ENCODE measurements around the gene PERM1.

Gene PERM1

DNA sequence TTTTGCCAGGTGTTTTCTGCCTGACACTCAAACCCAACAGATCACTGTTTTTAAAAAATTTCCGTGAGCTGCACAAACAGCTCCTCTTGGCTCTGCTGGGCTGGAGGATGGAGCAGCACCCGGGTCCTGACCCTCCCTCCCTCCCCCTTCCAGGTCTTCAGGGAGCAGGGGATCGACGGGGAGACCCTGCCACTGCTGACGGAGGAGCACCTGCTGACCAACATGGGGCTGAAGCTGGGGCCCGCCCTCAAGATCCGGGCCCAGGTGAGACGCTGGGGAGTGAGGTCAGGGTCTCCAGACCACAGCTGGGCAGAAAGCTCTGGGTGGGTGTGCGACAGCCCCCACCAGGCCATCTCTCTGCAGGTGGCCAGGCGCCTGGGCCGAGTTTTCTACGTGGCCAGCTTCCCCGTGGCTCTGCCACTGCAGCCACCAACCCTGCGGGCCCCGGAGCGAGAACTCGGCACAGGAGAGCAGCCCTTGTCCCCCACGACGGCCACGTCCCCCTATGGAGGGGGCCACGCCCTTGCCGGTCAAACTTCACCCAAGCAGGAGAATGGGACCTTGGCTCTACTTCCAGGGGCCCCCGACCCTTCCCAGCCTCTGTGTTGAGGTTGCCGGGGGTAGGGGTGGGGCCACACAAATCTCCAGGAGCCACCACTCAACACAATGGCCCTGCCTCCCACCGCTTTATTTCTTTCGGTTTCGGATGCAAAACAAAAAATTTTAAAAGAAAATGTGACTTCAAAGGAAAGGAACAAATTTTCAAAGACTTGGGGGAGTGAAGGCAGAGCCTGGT is 38.1 kb downstream of the PERM1 start:
- Histone ChIP-seq H3K4me2 (ENCODE audit: low read length) (no peak overlapping the region), H3K4me1 (ENCODE audit: control insufficient read depth, insufficient read depth, low read length) (peaks cover 59% of the 10 kb centered on the region), H3K36me3 (ENCODE audit: insufficient read depth, low read length) (peaks cover 39% of the 10 kb centered on the region), H3K4me3 (ENCODE audit: low read length) (no peak overlapping the region), H3K9me3 (replicated peaks; ENCODE audit: low read length) (no peaks in the 10 kb centered on the region), H3K27me3 (ENCODE audit: control insufficient read depth, insufficient read depth, low read length) (no peaks in the 10 kb centered on the region), H3K9ac (ENCODE audit: low read depth, low read length) (no peak overlapping the region)

DNA sequence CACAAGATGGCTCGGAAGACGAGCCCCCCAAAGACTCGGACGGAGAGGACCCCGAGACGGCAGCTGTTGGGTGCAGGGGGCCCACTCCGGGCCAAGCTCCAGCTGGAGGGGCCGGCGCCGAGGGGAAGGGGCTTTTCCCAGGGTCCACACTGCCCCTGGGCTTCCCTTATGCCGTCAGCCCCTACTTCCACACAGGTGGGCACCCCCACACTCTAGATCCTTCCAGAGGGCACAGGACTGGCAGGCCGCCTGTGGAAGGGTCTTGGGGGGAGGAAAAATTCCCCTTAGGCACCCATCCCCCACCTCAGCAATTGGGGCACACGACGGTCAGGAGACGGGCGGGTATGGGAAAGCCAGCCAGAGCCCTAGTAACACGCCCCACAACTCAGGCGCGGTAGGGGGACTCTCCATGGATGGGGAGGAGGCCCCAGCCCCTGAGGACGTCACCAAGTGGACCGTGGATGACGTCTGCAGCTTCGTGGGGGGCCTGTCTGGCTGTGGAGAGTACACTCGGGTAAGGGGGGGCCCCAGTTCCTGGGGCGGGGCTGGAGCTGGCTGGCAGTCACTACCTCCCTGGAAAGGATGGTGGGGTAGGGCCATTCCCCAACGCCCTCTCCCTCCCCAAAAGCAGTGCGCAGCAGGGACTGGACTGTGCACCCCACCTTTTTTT is 38.9 kb downstream of the PERM1 start:
- Histone ChIP-seq H3K9me3 (replicated peaks; ENCODE audit: low read length) (no peaks in the 10 kb centered on the region), H3K27me3 (ENCODE audit: control insufficient read depth, insufficient read depth, low read length) (no peaks in the 10 kb centered on the region), H3K4me2 (ENCODE audit: low read length) (peak overlapping the region; percentile 81), H3K36me3 (ENCODE audit: insufficient read depth, low read length) (peaks cover 33% of the 10 kb centered on the region), H3K9ac (ENCODE audit: low read depth, low read length) (no peak overlapping the region), H3K4me3 (ENCODE audit: low read length) (peak overlapping the region; percentile 57), H3K4me1 (ENCODE audit: control insufficient read depth, insufficient read depth, low read length) (peaks cover 65% of the 10 kb centered on the region)

DNA sequence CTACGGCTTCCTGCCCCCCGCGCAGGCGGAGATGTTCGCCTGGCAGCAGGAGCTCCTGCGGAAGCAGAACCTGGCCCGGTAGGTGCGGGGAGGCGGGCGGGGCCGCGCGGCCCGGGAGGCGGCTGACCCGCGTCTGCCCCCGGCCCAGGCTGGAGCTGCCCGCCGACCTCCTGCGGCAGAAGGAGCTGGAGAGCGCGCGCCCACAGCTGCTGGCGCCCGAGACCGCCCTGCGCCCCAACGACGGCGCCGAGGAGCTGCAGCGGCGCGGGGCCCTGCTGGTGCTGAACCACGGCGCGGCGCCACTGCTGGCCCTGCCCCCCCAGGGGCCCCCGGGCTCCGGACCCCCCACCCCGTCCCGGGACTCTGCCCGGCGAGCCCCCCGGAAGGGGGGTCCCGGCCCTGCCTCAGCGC is 39.5 kb downstream of the PERM1 start:
- H3K4me3 ChIP-seq (ENCODE audit: low read length), result peak overlapping the region; percentile 57
- no peaks in the 10 kb centered on the region for H3K27me3 ChIP-seq (ENCODE audit: control insufficient read depth, insufficient read depth, low read length)
- H3K36me3 ChIP-seq (ENCODE audit: insufficient read depth, low read length), result peaks cover 27% of the 10 kb centered on the region
- peak overlapping the region; percentile 81 for H3K4me2 ChIP-seq (ENCODE audit: low read length)
- H3K9me3 ChIP-seq (replicated peaks; ENCODE audit: low read length), result no peaks in the 10 kb centered on the region
- peaks cover 65% of the 10 kb centered on the region for H3K4me1 ChIP-seq (ENCODE audit: control insufficient read depth, insufficient read depth, low read length)
- H3K9ac ChIP-seq (ENCODE audit: low read depth, low read length), result no peak overlapping the region

DNA sequence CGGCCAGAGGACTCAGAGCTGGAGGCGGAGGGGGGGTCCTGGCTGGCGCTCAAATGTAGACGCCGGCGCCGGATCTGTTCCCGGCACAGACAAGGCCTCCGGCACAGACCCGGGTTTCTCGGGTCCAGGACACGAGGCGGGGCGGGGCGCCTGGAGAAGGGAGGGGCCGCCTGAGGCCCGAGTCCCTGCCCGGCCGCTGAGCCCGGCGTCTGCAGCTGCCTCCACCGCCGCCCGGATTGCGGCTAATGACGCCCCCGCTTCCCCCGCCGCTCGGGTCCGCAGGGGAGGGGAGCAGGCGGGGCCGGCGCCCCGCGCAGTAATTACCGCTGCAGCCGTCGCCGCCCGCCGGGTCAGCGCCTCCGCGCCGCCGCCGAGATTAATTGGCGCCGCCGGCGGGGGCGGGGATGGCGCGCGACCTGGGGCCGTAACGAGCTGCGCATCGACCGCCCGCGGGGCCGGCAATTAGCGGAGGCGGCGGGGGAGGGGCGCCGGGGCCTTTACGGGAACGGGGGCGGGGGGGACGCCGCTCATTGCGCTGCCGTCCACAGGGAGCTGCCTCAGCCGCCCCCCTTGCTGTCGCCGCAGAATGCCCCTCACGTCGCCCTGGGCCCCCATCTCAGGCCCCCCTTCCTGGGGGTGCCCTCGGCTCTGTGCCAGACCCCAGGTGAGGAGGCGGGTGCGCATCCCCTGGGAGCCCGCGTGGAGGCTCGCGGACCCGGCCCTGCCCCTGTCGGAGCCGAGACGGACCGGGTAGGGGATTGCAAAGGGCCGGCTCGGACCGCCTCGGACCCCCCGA is 40.1 kb downstream of the PERM1 start:
- H3K9ac ChIP-seq (ENCODE audit: low read depth, low read length), result peak overlapping the region; percentile 55
- peak overlapping the region; percentile 57 for H3K4me3 ChIP-seq (ENCODE audit: low read length)
- H3K4me1 ChIP-seq (ENCODE audit: control insufficient read depth, insufficient read depth, low read length), result peaks cover 65% of the 10 kb centered on the region
- no peaks in the 10 kb centered on the region for H3K9me3 ChIP-seq (replicated peaks; ENCODE audit: low read length)
- no peaks in the 10 kb centered on the region for H3K27me3 ChIP-seq (ENCODE audit: control insufficient read depth, insufficient read depth, low read length)
- H3K36me3 ChIP-seq (ENCODE audit: insufficient read depth, low read length), result peaks cover 21% of the 10 kb centered on the region
- peak overlapping the region; percentile 81 for H3K4me2 ChIP-seq (ENCODE audit: low read length)

DNA sequence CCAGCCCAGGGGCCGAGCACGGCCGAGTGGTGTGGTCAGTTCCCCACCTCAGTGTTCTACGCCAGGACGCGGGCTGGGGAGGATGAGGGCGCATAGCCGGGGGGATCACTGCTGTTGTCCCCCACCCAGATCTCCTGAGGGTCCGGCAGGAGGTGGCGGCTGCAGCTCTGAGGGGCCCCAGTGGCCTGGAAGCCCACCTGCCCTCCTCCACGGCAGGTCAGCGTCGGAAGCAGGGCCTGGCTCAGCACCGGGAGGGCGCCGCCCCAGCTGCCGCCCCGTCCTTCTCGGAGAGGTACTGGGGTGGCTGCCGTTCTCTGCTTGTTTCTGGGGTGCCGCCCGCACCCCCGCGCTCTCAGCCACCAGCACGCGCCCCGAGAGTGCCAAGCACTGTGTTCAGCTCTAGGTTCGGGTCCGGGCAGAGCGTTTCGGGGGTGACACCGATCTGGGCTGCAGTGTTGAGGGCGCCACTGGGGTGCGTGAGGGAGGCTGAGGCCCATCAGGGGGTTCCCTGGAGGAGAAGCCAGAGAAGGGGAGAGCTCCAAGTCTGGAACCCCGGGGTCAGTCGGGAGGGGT is 40.8 kb downstream of the PERM1 start:
- peaks cover 65% of the 10 kb centered on the region for H3K4me1 ChIP-seq (ENCODE audit: control insufficient read depth, insufficient read depth, low read length)
- H3K4me2 ChIP-seq (ENCODE audit: low read length), result peak overlapping the region; percentile 81
- H3K27me3 ChIP-seq (ENCODE audit: control insufficient read depth, insufficient read depth, low read length), result no peaks in the 10 kb centered on the region

DNA sequence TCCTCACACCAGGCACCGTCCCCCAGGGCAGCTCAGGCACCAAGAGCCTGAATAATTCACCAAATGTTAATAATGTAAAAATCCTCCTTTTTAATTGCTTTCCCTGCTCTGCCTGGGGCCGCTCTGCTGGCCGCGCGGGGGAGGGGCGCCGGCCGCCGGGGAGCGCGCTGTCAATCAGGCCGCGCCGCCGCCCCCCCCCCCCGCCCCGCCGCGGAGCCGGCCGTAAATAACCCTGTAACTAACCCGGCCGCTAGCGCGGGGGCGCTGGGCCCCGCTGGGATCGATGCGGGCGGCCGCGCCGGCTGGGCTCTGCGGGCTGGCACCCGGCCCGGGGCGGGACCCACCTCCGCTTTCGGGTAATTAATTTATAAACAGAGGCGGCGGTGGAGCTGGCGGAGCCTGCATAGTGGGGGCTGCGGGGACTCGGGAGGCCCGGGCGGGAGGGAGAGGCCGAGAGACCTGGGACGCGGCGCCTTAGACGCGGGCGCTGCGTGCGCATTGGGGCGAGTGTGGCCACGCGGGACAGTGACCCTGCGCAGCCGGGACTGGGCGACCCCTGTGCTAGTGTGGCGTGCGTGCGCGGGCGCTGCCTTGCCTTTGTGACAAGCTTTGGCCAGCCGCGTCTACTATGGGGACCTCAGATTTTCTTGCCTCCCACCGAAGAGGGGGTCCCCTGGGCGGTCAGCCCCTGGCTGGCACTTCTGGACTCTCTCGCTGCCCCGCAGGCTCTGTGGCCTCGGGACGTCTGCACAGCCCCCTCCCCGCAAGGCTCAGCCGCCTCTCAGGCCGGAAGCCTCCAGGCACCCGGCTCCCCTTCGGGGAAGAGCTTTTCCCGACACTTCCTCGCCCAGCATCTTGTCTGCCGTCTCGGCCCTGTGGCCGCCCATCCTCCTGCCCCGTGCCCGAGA is 41.5 kb downstream of the PERM1 start:
- Histone ChIP-seq H3K4me1 (ENCODE audit: control insufficient read depth, insufficient read depth, low read length) (peaks cover 71% of the 10 kb centered on the region), H3K36me3 (ENCODE audit: insufficient read depth, low read length) (peaks cover 11% of the 10 kb centered on the region), H3K4me3 (ENCODE audit: low read length) (peak overlapping the region; percentile 57), H3K27me3 (ENCODE audit: control insufficient read depth, insufficient read depth, low read length) (peaks cover 3% of the 10 kb centered on the region), H3K9me3 (replicated peaks; ENCODE audit: low read length) (no peaks in the 10 kb centered on the region), H3K9ac (ENCODE audit: low read depth, low read length) (peak overlapping the region; percentile 55), H3K4me2 (ENCODE audit: low read length) (peak overlapping the region; percentile 81)

More for the DNA sequence above, 40.8 kb downstream of the PERM1 start:
- Histone ChIP-seq H3K4me3 (ENCODE audit: low read length) (peak overlapping the region; percentile 57), H3K36me3 (ENCODE audit: insufficient read depth, low read length) (peaks cover 16% of the 10 kb centered on the region), H3K9ac (ENCODE audit: low read depth, low read length) (peak overlapping the region; percentile 55), H3K9me3 (replicated peaks; ENCODE audit: low read length) (no peaks in the 10 kb centered on the region)

DNA sequence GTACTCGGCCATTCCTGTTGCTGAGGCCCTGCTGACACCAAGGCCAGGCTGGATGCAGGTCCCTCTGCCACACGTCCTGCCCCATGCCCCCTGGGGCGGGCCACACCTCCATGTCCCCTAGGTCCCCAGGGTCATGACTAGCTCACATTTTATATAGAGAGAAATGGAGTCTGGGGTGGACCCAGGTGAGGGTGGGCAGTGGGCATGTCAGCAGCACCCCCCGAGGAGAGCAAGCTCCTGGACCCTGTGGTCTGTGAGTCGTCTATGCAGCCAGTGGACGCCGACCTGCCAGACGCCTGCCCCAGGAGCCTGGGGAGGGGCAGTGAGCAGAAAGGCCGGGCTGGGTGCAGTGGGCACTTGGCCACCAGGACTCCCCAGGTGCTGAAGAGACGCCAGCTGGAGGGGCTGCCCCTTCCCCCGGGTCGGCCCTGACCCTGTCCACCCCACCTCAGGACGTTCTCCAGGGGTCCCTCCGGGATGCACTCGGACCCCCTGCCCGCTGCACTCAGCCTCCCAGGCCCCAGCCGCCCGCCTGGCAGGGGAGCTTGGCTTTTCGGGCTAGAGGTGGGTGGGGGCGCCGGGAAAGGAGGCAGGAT is 42.3 kb downstream of the PERM1 start:
- peaks cover 9% of the 10 kb centered on the region for H3K27me3 ChIP-seq (ENCODE audit: control insufficient read depth, insufficient read depth, low read length)
- H3K9me3 ChIP-seq (replicated peaks; ENCODE audit: low read length), result no peaks in the 10 kb centered on the region
- peaks cover 6% of the 10 kb centered on the region for H3K36me3 ChIP-seq (ENCODE audit: insufficient read depth, low read length)
- no peak overlapping the region for H3K4me3 ChIP-seq (ENCODE audit: low read length)
- H3K9ac ChIP-seq (ENCODE audit: low read depth, low read length), result no peak overlapping the region
- H3K4me1 ChIP-seq (ENCODE audit: control insufficient read depth, insufficient read depth, low read length), result peaks cover 70% of the 10 kb centered on the region
- peak overlapping the region; percentile 81 for H3K4me2 ChIP-seq (ENCODE audit: low read length)

DNA sequence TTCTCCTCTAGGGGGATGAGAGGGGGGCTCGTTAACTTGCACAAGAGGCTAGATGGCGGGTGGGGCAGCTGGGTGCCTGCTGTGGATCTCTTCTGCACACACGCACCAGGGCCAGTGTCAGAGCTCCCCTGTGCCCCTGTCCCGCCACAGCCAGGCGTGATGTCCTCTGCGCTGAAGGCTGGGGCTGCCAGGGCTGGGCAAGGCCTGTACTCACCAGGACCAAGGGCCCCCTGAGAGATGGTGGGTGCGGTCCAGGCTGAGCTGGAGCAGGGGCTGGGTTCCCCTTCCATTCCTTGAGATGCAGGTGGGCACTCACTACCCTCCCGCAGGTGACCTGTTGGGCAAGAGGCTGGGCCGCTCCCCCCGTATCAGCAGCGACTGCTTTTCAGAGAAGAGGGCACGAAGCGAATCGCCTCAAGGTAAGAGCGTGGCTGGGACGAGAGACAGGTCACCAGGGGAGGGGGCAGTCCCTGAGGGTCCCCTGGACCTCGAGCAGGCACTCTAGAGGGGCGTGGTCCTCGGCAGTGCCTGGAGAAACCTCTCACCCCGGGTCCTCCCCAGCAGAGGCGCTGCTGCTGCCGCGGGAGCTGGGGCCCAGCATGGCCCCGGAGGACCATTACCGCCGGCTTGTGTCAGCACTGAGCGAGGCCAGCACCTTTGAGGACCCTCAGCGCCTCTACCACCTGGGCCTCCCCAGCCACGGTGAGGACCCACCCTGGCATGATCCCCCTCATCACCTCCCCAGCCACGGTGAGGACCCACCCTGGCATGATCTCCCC is 43.0 kb downstream of the PERM1 start:
- Histone ChIP-seq H3K4me1 (ENCODE audit: control insufficient read depth, insufficient read depth, low read length) (peaks cover 64% of the 10 kb centered on the region), H3K4me2 (ENCODE audit: low read length) (no peak overlapping the region), H3K36me3 (ENCODE audit: insufficient read depth, low read length) (peaks cover 4% of the 10 kb centered on the region), H3K27me3 (ENCODE audit: control insufficient read depth, insufficient read depth, low read length) (peaks cover 9% of the 10 kb centered on the region), H3K4me3 (ENCODE audit: low read length) (no peak overlapping the region), H3K9me3 (replicated peaks; ENCODE audit: low read length) (no peaks in the 10 kb centered on the region), H3K9ac (ENCODE audit: low read depth, low read length) (no peak overlapping the region)

DNA sequence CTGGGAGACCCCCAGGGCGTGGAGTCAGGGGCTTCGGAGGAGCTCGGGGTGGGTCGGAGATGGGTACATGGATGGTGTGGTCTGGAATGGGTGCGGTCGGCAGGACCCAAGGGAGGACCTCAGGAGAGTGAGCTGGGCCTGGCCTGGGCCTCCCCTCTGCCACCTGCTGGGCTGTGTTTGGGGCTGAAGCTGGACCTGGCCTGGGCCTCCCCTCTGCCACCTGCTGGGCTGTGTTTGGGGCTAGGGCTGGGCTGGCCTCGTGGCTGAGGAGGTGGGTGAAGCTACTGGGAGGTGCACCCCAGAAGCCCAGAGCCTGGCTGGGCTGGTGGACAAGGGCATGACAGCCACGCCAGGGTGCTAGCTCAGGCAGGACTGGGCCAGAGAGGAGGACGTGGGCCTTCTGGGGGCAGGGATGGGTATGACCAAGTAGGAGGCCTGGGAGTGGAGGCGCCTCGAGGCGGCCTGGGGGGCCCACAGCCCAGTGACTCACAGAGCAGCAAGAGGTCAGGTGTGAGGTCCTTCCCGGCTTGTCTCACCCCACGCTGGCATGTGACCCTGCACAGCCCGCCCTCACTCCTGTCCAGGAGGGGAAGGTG is 43.7 kb downstream of the PERM1 start:
- Histone ChIP-seq H3K4me1 (ENCODE audit: control insufficient read depth, insufficient read depth, low read length) (peaks cover 57% of the 10 kb centered on the region), H3K4me2 (ENCODE audit: low read length) (no peak overlapping the region), H3K27me3 (ENCODE audit: control insufficient read depth, insufficient read depth, low read length) (peaks cover 9% of the 10 kb centered on the region), H3K36me3 (ENCODE audit: insufficient read depth, low read length) (no peaks in the 10 kb centered on the region), H3K9ac (ENCODE audit: low read depth, low read length) (no peak overlapping the region), H3K9me3 (replicated peaks; ENCODE audit: low read length) (no peaks in the 10 kb centered on the region), H3K4me3 (ENCODE audit: low read length) (no peak overlapping the region)
